PC-9 (cell line): ENCODE measurements around the gene IFITM5. TPM values are rescaled to one million over a fixed set of nuclear protein-coding genes. Genes with fewer than 3 reads are reported as not detected.

Experiments
- BruUV-seq: library from RNA; stranded (reverse); fragments of 400-500 nt; replicated peaks from 2 replicates; lab custom pipeline; 2021; lab: Mats Ljungman, UMichigan
- CTCF ChIA-PET: fragments of 300-600 bp; sonication (Branson Sonifier 250); formaldehyde crosslinking; loops from one replicate; lab custom pipeline; 2022; ENCODE audit warnings: antibody characterized with exemption; lab: Charles Lee
- POLR2A ChIA-PET: fragments of 300-600 bp; sonication (Branson Sonifier 250); formaldehyde crosslinking; loops from one replicate; lab custom pipeline; 2022; ENCODE audit warnings: antibody characterized with exemption; ENCODE audit not compliant: unreplicated experiment; lab: Charles Lee
- DNase-seq, 2 experiments: peaks; one replicate each; pipeline versions ENCODE4 v3.0.0 to v3.0.0-alpha.2; 2015 to 2022; ENCODE audit warnings: mixed read lengths in 1 of 2
- H2AFZ ChIP-seq: fragments of 200-600 bp; sonication (generic); 2 replicates; pipeline ENCODE4 v1.8.1; 2017; ENCODE audit warnings: antibody characterized with exemption
- H3F3A ChIP-seq: fragments of 200-600 bp; sonication (generic); 2 replicates; pipeline ENCODE4 v1.8.1; 2017; ENCODE audit warnings: antibody characterized with exemption, mild to moderate bottlenecking, low read depth; ENCODE audit not compliant: insufficient read depth
- H3K27ac ChIP-seq: fragments of 200-600 bp; sonication (generic); 2 replicates; pipeline ENCODE4 v1.6.1; 2016; ENCODE audit warnings: mixed run types
- H3K27me3 ChIP-seq: fragments of 200-600 bp; sonication (generic); 2 replicates; pipeline ENCODE4 v1.6.1; 2016; ENCODE audit warnings: low read depth, mixed run types; ENCODE audit not compliant: insufficient read depth
- H3K36me3 ChIP-seq: fragments of 200-600 bp; sonication (generic); 2 replicates; pipeline ENCODE4 v1.6.1; 2016; ENCODE audit warnings: low read depth, mixed run types
- H3K4me1 ChIP-seq: fragments of 200-600 bp; sonication (generic); replicated peaks from 2 replicates; pipeline ENCODE4 v1.6.1; 2016; ENCODE audit warnings: mixed run types; ENCODE audit not compliant: insufficient read depth
- H3K4me2 ChIP-seq: fragments of 200-600 bp; sonication (generic); 2 replicates; pipeline ENCODE4 v1.6.1; 2017; ENCODE audit warnings: mixed run types
- H3K4me3 ChIP-seq: fragments of 200-600 bp; sonication (generic); 2 replicates; pipeline ENCODE4 v1.6.1; 2016; ENCODE audit warnings: mixed run types
- H3K79me2 ChIP-seq: fragments of 200-600 bp; sonication (generic); 2 replicates; pipeline ENCODE4 v1.6.1; 2017; ENCODE audit warnings: low read depth, mixed run types
- H3K9me2 ChIP-seq: fragments of 200-600 bp; sonication (generic); 2 replicates; pipeline ENCODE4 v1.8.1; 2017; ENCODE audit warnings: mild to moderate bottlenecking; ENCODE audit not compliant: insufficient read depth
- H3K9me3 ChIP-seq: fragments of 200-600 bp; sonication (generic); 2 replicates; pipeline ENCODE4 v1.8.1; 2016; ENCODE audit warnings: low read depth; ENCODE audit not compliant: insufficient read depth
- H4K20me1 ChIP-seq: fragments of 200-600 bp; sonication (generic); 2 replicates; pipeline ENCODE4 v1.8.1; 2017; ENCODE audit not compliant: insufficient read depth
- EZH2 ChIP-seq: fragments of 200-600 bp; sonication (generic); IDR thresholded peaks from 2 replicates; pipeline ENCODE4 v1.8.0; 2017; ENCODE audit warnings: antibody characterized with exemption, low read depth
- intact Hi-C: fragments of 100-400 bp; cut with micrococcal nuclease; formaldehyde crosslinking; loops from one replicate; pipeline ENCODE4 v1.10.0; 2022; ENCODE audit not compliant: unreplicated experiment
- total RNA-seq: library from RNA; stranded (reverse); gene quantifications from 2 replicates; pipeline ENCODE4 v1.2.3, GENCODE V29; 2021
- TF ChIP-seq, protein P1 (sequence below): fragments of 200-600 bp; sonication (generic); conservative IDR thresholded peaks from 2 replicates; pipeline ENCODE4 v1.6.1; 2017; ENCODE audit warnings: mixed run types, antibody characterized with exemption, mild to moderate bottlenecking, moderate library complexity

Gene IFITM5
- total RNA-seq, 1 experiment from 2014 or later: not detected

DNA sequence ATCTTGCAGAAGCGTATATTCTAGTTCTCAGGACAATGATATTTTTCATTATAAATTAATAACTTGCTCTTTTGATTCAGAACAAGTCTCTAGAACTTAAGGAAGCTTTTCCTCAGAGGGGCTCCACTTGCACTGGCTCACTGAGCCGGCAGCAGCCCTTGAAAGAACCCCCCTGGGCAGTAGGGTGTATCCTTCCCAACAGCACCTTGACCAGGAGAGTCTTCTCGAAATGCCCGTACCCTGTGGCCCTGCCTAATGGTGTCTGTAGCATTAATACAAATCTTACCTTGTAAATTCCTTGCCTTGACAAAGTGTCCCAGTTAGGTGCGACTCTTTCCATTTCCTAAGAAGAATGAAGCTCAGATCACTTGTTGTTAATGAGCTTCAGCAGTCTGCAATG is 49.1 kb downstream of the IFITM5 start:
- no peaks in the 10 kb centered on the region for H3K9me2 ChIP-seq
- H3K36me3 ChIP-seq: no peaks in the 10 kb centered on the region
- no peaks in the 10 kb centered on the region for H3K27me3 ChIP-seq
- H3K27ac ChIP-seq: no peak overlapping the region
- no TSS peak for BruUV-seq
- 0 out of 2 replicates have a peak, but pooled peaks cover 11% of the 10 kb centered on the region for H3F3A ChIP-seq
- TF ChIP-seq EZH2: no peak
- TF ChIP-seq, protein P1, sequence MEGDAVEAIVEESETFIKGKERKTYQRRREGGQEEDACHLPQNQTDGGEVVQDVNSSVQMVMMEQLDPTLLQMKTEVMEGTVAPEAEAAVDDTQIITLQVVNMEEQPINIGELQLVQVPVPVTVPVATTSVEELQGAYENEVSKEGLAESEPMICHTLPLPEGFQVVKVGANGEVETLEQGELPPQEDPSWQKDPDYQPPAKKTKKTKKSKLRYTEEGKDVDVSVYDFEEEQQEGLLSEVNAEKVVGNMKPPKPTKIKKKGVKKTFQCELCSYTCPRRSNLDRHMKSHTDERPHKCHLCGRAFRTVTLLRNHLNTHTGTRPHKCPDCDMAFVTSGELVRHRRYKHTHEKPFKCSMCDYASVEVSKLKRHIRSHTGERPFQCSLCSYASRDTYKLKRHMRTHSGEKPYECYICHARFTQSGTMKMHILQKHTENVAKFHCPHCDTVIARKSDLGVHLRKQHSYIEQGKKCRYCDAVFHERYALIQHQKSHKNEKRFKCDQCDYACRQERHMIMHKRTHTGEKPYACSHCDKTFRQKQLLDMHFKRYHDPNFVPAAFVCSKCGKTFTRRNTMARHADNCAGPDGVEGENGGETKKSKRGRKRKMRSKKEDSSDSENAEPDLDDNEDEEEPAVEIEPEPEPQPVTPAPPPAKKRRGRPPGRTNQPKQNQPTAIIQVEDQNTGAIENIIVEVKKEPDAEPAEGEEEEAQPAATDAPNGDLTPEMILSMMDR: no peak
- H3K9me3 ChIP-seq: no peaks in the 10 kb centered on the region
- H3K4me3 ChIP-seq: no peak overlapping the region
- no peak overlapping the region for H2AFZ ChIP-seq
- no peak overlapping the region for H3K4me2 ChIP-seq
- CTCF ChIA-PET: interaction anchor here (1.0 kb wide), 1 partner anchor 114 kb away, joined by 4 read pairs; no protein-coding TSS in a partner anchor
- no peaks in the 10 kb centered on the region for H3K79me2 ChIP-seq
- POLR2A ChIA-PET: interaction anchor here (0.5 to 0.6 kb wide), 3 partner anchors 13 to 110 kb away, joined by 10 to 15 read pairs (median 11); no protein-coding TSS in a partner anchor
- no peak for DNase-seq
- intact Hi-C loops: no loop called here
- H4K20me1 ChIP-seq: no peaks in the 10 kb centered on the region
- H3K4me1 ChIP-seq: no peaks in the 10 kb centered on the region

DNA sequence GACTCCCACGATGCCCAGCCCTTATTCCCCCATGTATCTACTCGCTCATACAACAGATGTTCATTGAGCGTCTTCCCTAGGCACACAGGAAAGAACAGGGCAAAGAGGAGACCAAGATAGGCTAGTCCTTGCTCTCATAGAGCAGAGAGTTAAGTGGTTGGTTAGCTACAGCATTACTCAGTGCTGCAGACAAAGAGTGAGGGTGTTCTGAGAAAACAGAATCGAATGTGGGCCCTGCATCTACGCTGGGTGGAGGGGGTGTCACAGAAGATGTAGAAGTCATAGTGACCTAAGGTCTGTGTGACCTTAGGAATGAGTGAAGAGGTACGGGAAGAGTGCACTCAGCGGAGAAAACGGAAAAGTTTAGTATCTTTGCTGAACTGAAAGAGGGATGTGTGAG is 50.3 kb downstream of the IFITM5 start:
- no peaks in the 10 kb centered on the region for H3K36me3 ChIP-seq
- H3K4me2 ChIP-seq: no peak overlapping the region
- H4K20me1 ChIP-seq: no peaks in the 10 kb centered on the region
- no peak for DNase-seq
- no peaks in the 10 kb centered on the region for H3K9me2 ChIP-seq
- intact Hi-C loops: no loop called here
- H2AFZ ChIP-seq: no peak overlapping the region
- no peaks in the 10 kb centered on the region for H3K9me3 ChIP-seq
- no peaks in the 10 kb centered on the region for H3K79me2 ChIP-seq
- CTCF ChIA-PET: no interaction called here
- no peaks in the 10 kb centered on the region for H3K4me1 ChIP-seq
- BruUV-seq: no TSS peak
- H3K27ac ChIP-seq: no peak overlapping the region
- 0 out of 2 replicates have a peak, but pooled peaks cover 11% of the 10 kb centered on the region for H3F3A ChIP-seq
- TF ChIP-seq EZH2: no peak
- TF ChIP-seq, protein P1: no peak
- POLR2A ChIA-PET: no interaction called here
- no peak overlapping the region for H3K4me3 ChIP-seq
- no peaks in the 10 kb centered on the region for H3K27me3 ChIP-seq

Other genes starting within 250 kb of the IFITM5 start
- not detected in 2 replicates for gene SCGB1C1, start 106.4 kb downstream of the IFITM5 start, total RNA-seq
- 45.7 and 60.6 TPM in 2 replicates for gene BET1L, start 92.1 kb downstream of the IFITM5 start, total RNA-seq
- gene RIC8A, start 91.8 kb downstream of the IFITM5 start, total RNA-seq: 115 and 129 TPM in 2 replicates
- gene SIRT3, start 63.2 kb downstream of the IFITM5 start, total RNA-seq: 26.0 and 35.0 TPM in 2 replicates
- gene PSMD13, start 62.5 kb downstream of the IFITM5 start, total RNA-seq: 143 and 147 TPM in 2 replicates
- 0.33 TPM in 1 of 2 replicates, not detected in the other for gene NLRP6, start 21.1 kb downstream of the IFITM5 start, total RNA-seq
- gene PGGHG, start 10.4 kb downstream of the IFITM5 start, total RNA-seq: 68.6 and 76.9 TPM in 2 replicates
- gene IFITM2, start 8.3 kb upstream of the IFITM5 start, total RNA-seq: 4.2 and 4.3 TPM in 2 replicates
- 5.1 and 9.5 TPM in 2 replicates for gene IFITM1, start 14.5 kb upstream of the IFITM5 start, total RNA-seq
- gene IFITM3, start 21.3 kb upstream of the IFITM5 start, total RNA-seq: 136 and 176 TPM in 2 replicates
- gene B4GALNT4, start 70.0 kb upstream of the IFITM5 start, total RNA-seq: 4.7 and 6.1 TPM in 2 replicates
- 83.7 and 109 TPM in 2 replicates for gene PKP3, start 94.7 kb upstream of the IFITM5 start, total RNA-seq
- 78.9 and 98.3 TPM in 2 replicates for gene SIGIRR, start 115.5 kb upstream of the IFITM5 start, total RNA-seq
- gene ANO9, start 142.5 kb upstream of the IFITM5 start, total RNA-seq: 18.1 and 27.6 TPM in 2 replicates
- gene PTDSS2, start 150.8 kb upstream of the IFITM5 start, total RNA-seq: 32.5 and 38.8 TPM in 2 replicates
- 87.8 and 104 TPM in 2 replicates for gene RNH1, start 207.7 kb upstream of the IFITM5 start, total RNA-seq
- gene HRAS, start 236.1 kb upstream of the IFITM5 start, total RNA-seq: 47.2 and 47.5 TPM in 2 replicates
- 5.0 and 6.3 TPM in 2 replicates for gene LRRC56, start 238.0 kb upstream of the IFITM5 start, total RNA-seq